Left forelimb (tissue), 1 donor: ENCODE results near the gene GRK2.

Experiments
- DNase-seq: peaks from one replicate; pipeline ENCODE4 v3.0.0-alpha.2; 2018; ENCODE audit warnings: low spot score

The GRK2 gene

GRCh38 chr11:67299471-67300191, 33.4 kb downstream of the GRK2 start:
- no peak for DNase-seq

- no peak for DNase-seq
Measured at GRCh38 chr11:67300256-67300755, 34.0 kb downstream of the GRK2 start.

- no peak for DNase-seq
Measured at GRCh38 chr11:67300756-67301312, 34.6 kb downstream of the GRK2 start.

GRCh38 chr11:67301313-67301921, 35.1 kb downstream of the GRK2 start:
- DNase-seq, result peak; percentile 50

GRCh38 chr11:67301951-67302516, 35.8 kb downstream of the GRK2 start:
- peak; percentile 77 for DNase-seq

GRCh38 chr11:67302571-67303131, 36.4 kb downstream of the GRK2 start:
- DNase-seq, result peak; percentile 71

- DNase-seq, result peak; percentile 78
Measured at GRCh38 chr11:67303132-67303834, 37.0 kb downstream of the GRK2 start, which contains the start of gene SSH3. Gene SSH3, plus strand, starts transcription at chr11:67303530. Its CDS starts 96 bp downstream, at chr11:67303626.

GRCh38 chr11:67303835-67304411, 37.6 kb downstream of the GRK2 start:
- DNase-seq, result peak; percentile 67

GRCh38 chr11:67304511-67305113, 38.3 kb downstream of the GRK2 start:
- DNase-seq, result no peak

- DNase-seq, result peak; percentile 50
Measured at GRCh38 chr11:67306769-67307544, 40.7 kb downstream of the GRK2 start.

GRCh38 chr11:67307545-67308001, 41.3 kb downstream of the GRK2 start:
- no peak for DNase-seq

GRCh38 chr11:67308031-67308866, 42.0 kb downstream of the GRK2 start:
- no peak for DNase-seq

GRCh38 chr11:67309166-67309565, 42.9 kb downstream of the GRK2 start:
- DNase-seq, result no peak

- no peak for DNase-seq
Measured at GRCh38 chr11:67309661-67310061, 43.4 kb downstream of the GRK2 start.

- DNase-seq, result no peak
Measured at GRCh38 chr11:67310246-67311050, 44.2 kb downstream of the GRK2 start.

- DNase-seq, result no peak
Measured at GRCh38 chr11:67311051-67311555, 44.8 kb downstream of the GRK2 start.

- DNase-seq, result no peak
Measured at GRCh38 chr11:67311556-67312082, 45.3 kb downstream of the GRK2 start.
